ENCODE data around the gene ADGRV1.

ADGRV1 gene

DNA sequence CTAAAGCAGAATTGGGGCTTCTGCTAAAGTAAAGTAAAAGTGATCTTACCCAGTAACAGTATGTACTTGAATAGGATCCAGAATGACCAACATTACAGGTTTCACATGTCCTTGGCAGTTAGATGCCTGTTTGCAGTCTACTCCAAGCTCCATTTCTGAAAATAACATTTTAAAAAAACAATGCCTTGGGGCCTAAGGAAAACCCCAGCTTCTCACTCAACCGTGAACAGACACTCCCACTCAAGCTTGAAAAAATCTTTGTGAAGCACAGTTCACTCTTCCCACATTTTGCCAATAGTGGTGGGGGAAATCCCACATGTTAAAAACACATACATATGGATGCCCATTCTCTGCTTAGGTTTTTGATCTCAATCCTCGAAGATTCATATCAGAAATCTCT is 520.4 kb downstream of the ADGRV1 start:
- DNase-seq = no peak

DNA sequence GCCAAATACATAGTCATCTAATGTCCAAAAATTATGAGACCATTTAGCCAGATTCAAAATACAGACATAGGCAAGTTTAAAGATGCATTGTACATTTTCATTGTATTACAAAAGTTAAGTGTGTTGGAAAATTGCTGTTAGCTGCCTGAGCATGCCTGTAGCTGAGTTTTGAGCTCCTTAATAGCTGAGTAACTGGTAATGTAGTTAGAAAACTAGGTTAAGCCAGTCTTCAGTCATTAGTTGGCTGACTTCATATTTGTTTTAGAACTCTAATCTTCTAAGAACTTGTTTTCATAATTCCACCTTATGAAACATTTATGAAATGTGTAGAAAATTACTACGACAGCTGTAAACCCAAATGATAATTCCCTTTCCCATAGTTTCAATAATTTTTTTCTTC is 531.2 kb downstream of the ADGRV1 start:
- DNase-seq = no peak

- no peak for DNase-seq
These were observed 532.4 kb downstream of the ADGRV1 start for GRCh38 chr5:91090995-91091394.

GRCh38 chr5:91091471-91092234 is 533.1 kb downstream of the ADGRV1 start:
- no peak for DNase-seq

GRCh38 chr5:91092859-91093783 is 534.5 kb downstream of the ADGRV1 start:
- no peak for DNase-seq

- DNase-seq = no peak
These were observed 536.7 kb downstream of the ADGRV1 start for GRCh38 chr5:91095313-91095712.

- DNase-seq = no peak
These were observed 537.3 kb downstream of the ADGRV1 start for GRCh38 chr5:91095786-91096385.

DNA sequence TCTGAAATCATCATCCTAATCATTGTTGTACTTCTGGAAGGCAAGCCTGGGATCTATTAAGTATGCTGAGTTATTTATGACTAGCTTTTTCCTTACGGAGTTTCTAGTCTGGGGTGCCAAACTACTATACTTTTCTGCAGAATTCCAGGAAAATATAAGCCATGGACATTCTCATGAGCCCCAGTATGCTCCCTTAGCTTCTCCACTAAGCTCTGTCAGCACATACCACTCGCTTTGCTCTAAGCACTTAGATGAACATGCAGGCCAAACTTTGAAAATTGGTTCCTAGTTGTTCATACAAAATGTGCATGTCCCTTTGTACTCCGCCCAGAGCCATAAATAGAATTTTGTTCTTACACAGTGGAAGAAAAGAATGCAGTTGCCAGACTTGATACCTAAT is 539.9 kb downstream of the ADGRV1 start:
- no peak for DNase-seq

DNA sequence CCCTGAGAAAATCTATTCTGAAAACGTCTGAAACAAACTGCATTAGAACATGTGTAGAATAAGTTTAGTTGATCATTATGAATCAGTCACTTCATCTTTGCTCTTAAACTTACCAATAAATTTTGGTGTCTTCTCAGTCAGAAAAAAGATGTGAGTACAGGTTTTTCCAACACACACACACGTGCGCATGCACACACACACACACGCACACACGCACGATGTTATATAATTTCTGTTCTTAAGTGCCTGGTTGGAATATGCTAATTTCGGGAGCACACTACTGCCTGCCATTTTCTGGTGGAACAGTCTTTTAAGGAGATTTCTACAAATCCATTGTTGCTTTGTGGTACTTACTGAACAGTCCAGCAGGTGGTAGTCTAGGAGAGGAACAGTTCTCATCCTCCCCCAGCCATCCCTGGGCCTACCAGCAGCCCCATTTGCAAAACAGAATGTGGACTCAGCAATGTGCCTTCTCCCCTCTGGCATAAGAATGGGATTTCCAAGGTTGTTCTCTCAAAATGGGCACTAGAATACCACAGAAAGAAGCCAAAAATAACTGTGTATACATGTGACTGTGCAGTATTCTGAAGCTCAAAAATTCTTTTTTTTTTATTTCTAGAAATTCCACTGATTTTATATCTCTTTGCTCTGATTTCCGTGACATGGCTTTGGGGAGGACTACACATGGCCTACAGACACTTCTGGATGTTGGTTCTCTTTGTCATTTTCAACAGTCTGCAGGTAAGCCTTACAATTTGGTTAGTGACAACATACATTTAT is 543.2 kb downstream of the ADGRV1 start:
- peak; percentile 38 to 39 for DNase-seq

GRCh38 chr5:91103353-91104061 is 544.9 kb downstream of the ADGRV1 start:
- no peak for DNase-seq

- DNase-seq = no peak
These were observed 545.5 kb downstream of the ADGRV1 start for GRCh38 chr5:91104062-91104448.

DNA sequence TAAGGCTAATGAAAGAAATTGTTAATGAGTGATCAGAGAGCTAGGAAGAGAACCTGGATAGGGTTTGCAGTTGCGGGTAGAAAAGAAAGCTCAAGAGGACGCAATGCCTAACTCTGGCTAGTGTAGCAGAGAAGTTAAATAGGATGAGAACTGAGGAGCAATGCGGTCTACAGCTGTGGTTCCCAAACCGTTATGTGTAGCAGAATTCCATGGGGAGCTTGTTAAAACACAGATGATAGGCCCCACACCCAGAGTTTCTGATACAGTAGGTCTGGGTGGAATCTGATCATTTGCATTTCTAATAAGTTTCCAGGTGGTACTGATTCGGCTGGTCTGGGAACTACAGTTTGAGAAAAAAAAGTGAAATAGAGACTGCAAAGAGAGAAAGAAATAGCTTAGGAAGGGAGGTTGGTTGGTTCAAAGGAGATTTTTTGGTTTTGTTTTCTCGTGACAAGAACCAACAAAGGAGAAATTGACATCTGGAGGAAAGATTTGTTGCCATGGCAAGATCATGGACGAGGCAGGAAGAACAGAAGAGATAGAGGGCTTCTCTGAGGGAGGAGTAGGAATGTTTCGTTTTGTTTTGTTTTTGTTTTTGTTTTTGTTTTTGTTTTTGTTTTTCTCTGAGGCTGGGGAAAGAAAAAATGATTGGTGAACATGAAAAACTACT is 548.4 kb downstream of the ADGRV1 start:
- DNase-seq = no peak

GRCh38 chr5:91109634-91110033 is 551.0 kb downstream of the ADGRV1 start:
- no peak for DNase-seq

DNA sequence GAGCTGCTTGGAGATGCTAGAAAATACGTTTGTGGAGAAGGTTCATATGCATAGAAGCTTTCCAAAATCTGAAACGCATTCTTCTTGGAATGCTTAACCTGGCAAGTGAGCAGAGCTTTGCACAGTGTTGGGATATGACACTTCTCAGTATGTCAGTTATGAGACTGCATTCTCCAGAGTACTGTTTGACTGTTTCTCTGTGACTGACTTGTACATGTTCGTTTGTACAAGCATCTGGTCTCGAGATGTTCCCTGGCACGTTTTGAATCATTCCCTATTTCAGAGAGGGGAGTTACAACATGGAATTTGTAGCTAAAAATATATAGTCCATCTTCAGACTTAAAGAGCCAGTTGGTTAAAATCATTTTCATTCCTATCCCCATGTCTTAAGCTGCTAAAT is 552.1 kb downstream of the ADGRV1 start:
- no peak for DNase-seq

DNA sequence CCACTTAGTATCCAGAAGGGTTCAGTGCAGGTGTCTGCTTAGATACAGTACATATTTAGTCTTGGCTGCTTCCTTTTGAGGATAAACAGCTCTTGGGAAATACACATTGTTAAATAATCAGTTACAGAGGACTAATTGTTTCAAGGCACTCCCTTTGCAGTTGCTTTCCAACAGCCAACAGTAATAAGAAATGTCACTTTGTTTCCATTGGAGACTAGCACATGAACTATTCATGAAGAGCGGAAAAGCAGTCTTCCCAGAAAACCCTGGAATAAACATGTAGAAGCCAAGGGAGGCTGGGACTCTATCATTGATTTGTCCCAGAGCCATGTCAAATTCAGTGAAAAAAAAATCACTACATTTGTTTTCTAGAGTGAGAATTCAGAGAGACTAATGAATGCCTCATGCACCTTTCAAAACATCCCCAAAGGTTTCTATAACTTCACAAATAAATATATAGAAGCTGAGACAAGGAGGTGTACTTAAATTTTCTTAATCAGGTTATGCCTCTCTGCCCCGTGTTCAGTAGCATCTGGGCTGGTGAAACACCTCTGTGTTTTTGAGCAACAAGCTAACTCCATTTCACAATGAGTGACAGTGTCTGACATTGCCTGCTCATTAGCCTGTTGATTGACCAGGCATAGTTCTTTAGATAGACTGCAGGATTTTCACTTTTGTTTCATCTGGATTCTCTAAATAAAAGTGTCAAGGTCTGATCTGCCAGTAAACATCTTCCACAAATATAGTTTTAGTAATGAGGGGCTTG is 553.1 kb downstream of the ADGRV1 start:
- no peak for DNase-seq

DNA sequence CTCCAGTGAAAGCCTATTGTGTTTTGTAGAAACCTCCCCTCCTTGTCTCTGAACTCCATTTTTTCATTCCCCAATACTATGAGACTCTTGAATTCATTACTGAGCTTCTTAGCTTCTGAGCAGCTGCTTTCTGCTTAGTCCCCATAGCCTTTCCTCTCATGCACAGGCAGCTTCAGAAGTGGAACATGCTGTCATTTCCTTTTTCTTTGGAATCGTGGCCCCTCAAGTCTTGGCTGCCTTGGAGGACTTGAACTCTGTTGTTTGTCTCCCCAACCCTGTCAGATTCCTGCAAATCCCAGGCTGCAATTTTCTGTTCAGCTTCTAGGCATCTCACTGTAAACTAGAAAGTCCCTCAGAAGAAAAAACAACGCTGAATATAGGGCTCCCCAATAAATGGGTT is 556.1 kb downstream of the ADGRV1 start:
- DNase-seq = no peak

DNA sequence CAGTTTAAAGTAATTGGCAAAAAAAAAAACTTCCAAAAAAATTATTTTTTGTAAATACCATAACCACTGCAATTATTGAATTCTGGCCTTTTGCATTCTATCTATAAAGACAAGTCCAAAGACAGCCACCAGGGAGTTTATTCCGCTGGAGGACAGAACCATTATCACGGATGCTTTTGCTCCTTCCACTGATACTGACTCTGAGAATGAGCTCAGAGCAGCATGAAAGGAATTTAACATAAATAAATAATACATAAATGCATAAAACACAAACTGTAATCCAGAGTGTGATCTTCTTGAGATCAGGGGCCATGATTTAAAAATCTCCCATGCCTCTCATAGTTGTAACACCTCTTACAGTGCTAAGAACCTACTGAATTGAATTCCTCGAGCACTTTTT is 559.8 kb downstream of the ADGRV1 start:
- no peak for DNase-seq

DNA sequence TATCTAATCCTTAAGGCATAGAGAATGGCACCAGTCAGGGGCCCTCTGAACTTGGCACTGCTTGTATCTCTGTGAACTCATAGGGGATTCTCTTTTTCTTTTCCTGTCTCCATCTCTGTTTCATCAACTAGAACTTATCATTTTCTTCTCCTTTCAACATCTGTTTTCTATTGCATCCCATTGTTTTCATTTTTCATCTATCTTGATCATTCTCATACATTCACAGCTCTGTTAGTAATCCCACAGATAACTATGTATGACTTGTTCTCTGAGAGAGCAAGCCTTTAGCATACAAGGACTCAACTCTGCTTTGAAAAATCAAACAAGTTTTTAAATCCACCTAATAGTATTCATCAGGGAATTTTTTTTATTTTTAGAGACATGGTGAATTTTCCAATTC is 560.2 kb downstream of the ADGRV1 start:
- DNase-seq = no peak

- DNase-seq = no peak
These were observed 560.6 kb downstream of the ADGRV1 start for GRCh38 chr5:91119217-91119616.

DNA sequence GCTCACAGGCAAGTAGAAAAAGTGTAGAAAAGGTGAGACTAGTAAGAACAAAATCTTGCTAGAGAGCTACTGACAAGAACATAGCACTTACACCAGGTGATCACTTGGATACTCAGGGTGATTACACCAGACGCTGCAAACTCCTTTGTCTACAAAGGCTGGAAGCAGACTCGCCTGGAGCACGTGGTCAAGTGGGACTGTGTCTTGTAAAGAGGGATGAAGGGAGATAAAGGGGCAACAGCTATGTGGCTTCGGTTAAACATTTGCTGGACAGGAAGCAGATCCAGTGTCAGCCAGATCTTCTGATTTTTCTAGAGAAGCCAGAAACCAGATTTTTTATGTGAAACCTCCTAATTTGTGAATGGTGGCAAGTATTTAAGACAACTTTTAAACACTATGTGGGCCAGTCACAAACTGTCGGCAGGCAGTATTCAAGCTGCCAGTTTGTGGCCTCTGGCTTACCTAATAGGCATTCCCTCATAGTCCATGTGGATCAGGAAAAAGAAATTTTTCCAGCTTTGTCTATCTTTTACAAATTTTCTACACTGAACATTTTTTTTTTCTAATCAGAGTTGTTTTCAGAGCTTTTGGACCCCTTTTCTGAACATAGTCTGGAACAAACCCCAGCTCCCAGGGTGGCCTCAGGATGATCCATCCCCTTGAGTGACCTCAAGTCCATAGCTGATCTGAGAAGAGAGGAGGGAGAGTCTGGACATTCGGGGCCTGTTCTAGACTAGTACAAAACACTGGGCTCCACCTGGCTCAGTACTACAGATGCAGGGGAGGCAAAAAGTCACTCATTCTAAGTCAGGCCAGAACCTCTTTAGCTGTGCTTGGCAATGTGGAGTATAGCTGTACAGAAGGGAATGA is 561.6 kb downstream of the ADGRV1 start:
- DNase-seq = no peak

All from stimulated activated CD4-positive, alpha-beta T cell treated with anti-CD3 and anti-CD28 coated beads, Interleukin-2, amount 100 ng/mL, for 48 hours (primary cell).